PC-3 (cell line): Measurements from ENCODE around the gene COL1A1. TPM values are rescaled to one million over a fixed set of nuclear protein-coding genes. Genes with fewer than 3 reads are reported as not detected.

Experiments used
- ATAC-seq: fragments of 200-7000 bp; cut with Tn5 transposase; 2 replicates; pipeline ENCODE4 v1.9.1; 2020; ENCODE audit warnings: mild to moderate bottlenecking, moderate library complexity
- BruUV-seq: library from RNA; stranded (reverse); fragments of 400-500 nt; replicated peaks from 2 replicates; lab custom pipeline; 2021; lab: Mats Ljungman, UMichigan
- CTCF ChIA-PET: fragments of 300-600 bp; sonication (Branson Sonifier 250); formaldehyde crosslinking; loops from one replicate; lab custom pipeline; 2022; ENCODE audit warnings: antibody characterized with exemption; lab: Charles Lee
- POLR2A ChIA-PET: fragments of 300-600 bp; sonication (Branson Sonifier 250); formaldehyde crosslinking; loops from one replicate; lab custom pipeline; 2022; ENCODE audit warnings: antibody characterized with exemption; ENCODE audit not compliant: unreplicated experiment; lab: Charles Lee
- DNase-seq: peaks from one replicate; pipeline ENCODE4 v3.0.0-alpha.2; 2015
- H2AFZ ChIP-seq: fragments of 300-600 bp; sonication (generic); 2 replicates; pipeline ENCODE4 v1.6.0; 2016; ENCODE audit warnings: antibody characterized with exemption, low read length
- H3F3A ChIP-seq: fragments of 300-600 bp; sonication (generic); one replicate; pipeline ENCODE4 v1.6.0; 2017; ENCODE audit warnings: antibody characterized with exemption, low read length, control low read depth, mild to moderate bottlenecking; ENCODE audit not compliant: unreplicated experiment
- H3K27ac ChIP-seq: fragments of 300-600 bp; sonication (generic); 2 replicates; pipeline ENCODE4 v1.5.1; 2016; ENCODE audit warnings: mild to moderate bottlenecking, low read length
- H3K27me3 ChIP-seq: fragments of 300-600 bp; sonication (generic); 2 replicates; pipeline ENCODE4 v1.6.1; 2016; ENCODE audit warnings: low read length, mixed read lengths
- H3K36me3 ChIP-seq: fragments of 300-600 bp; sonication (generic); 2 replicates; pipeline ENCODE4 v1.6.1; 2016; ENCODE audit warnings: low read depth, mixed run types, low read length, mixed read lengths
- H3K4me1 ChIP-seq: fragments of 300-600 bp; sonication (generic); 2 replicates; pipeline ENCODE4 v1.5.1; 2016; ENCODE audit warnings: low read length; ENCODE audit not compliant: insufficient read depth
- H3K4me2 ChIP-seq: fragments of 300-600 bp; sonication (generic); 2 replicates; pipeline ENCODE4 v1.6.0; 2016; ENCODE audit warnings: low read length
- H3K4me3 ChIP-seq: fragments of 300-600 bp; sonication (generic); 2 replicates; pipeline ENCODE4 v1.5.1; 2016; ENCODE audit warnings: mild to moderate bottlenecking, low read length, mixed read lengths
- H3K79me2 ChIP-seq: fragments of 300-600 bp; sonication (generic); 2 replicates; pipeline ENCODE4 v1.6.1; 2017; ENCODE audit warnings: low read length, mixed read lengths
- H3K9ac ChIP-seq: fragments of 300-600 bp; sonication (generic); 2 replicates; pipeline ENCODE4 v1.6.0; 2016; ENCODE audit warnings: mild to moderate bottlenecking, low read length
- H3K9me2 ChIP-seq: fragments of 300-600 bp; sonication (generic); replicated peaks from 2 replicates; pipeline ENCODE4 v1.6.1; 2016; ENCODE audit warnings: mixed run types, low read length, mixed read lengths
- H3K9me3 ChIP-seq: fragments of 300-600 bp; sonication (generic); 2 replicates; pipeline ENCODE4 v1.6.1; 2016; ENCODE audit warnings: low read length, mixed read lengths
- H4K20me1 ChIP-seq: fragments of 300-600 bp; sonication (generic); 2 replicates; pipeline ENCODE4 v1.6.1; 2016; ENCODE audit warnings: low read length, mixed read lengths
- EZH2 ChIP-seq: fragments of 300-600 bp; sonication (generic); IDR thresholded peaks from one replicate; pipeline ENCODE4 v1.6.1; 2017; ENCODE audit warnings: antibody characterized with exemption, mild to moderate bottlenecking, low read length; ENCODE audit not compliant: unreplicated experiment
- EZH2phosphoT487 ChIP-seq: fragments of 300-600 bp; sonication (generic); IDR thresholded peaks from 2 replicates; pipeline ENCODE4 v1.6.1; 2018; ENCODE audit warnings: mild to moderate bottlenecking, antibody characterized with exemption, low read length, borderline replicate concordance
- intact Hi-C: fragments of 100-400 bp; cut with micrococcal nuclease; formaldehyde crosslinking; loops from 2 replicates; pipeline ENCODE4 v1.9.0; 2023
- total RNA-seq: library from RNA; depleted of rRNA; stranded (reverse); fragments of >200 nt; gene quantifications from 2 replicates; pipeline ENCODE4 v1.2.3, GENCODE V29; 2014
- TF ChIP-seq, protein P1 (sequence below): fragments of 300-600 bp; sonication (generic); conservative IDR thresholded peaks from 2 replicates; pipeline ENCODE4 v1.5.1; 2017; ENCODE audit warnings: antibody characterized with exemption, low read depth, mild to moderate bottlenecking, low read length

Gene COL1A1
- total RNA-seq, 1 experiment from 2014 or later = 30.6 TPM

DNA sequence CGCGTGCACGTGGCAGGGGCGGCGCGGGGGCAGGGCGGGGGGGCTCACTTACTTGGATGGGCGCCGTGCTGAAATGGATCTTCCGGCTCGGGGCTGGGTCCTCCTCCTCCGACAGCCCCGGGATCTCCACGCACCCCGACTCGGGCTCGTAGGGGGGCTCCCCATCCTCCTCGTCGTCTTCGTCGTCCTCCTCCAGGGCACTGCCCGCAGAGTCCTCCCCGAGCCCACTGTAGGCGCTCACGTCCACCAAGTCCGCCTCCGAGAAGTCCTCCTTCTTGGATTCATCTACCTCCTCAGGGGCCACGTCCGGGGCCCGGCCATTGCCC, 52.4 kb downstream of the COL1A1 start:
- peaks cover 11% of the 10 kb centered on the region; the same call in 1 of the 2 replicates for H3K36me3 ChIP-seq
- no peaks in the 10 kb centered on the region for H3F3A ChIP-seq
- H3K4me1 ChIP-seq = peaks cover 39% of the 10 kb centered on the region
- no peaks in the 10 kb centered on the region for H3K27me3 ChIP-seq
- peak overlapping the region; percentile 99 for H3K4me2 ChIP-seq
- DNase-seq (no peak), ATAC-seq (no peak)
- intact Hi-C loops = no loop called here
- peak overlapping the region; percentile 64 for H2AFZ ChIP-seq
- H3K79me2 ChIP-seq = peaks cover 59% of the 10 kb centered on the region
- H3K9me2 ChIP-seq = no peaks in the 10 kb centered on the region
- BruUV-seq = no TSS peak
- H3K9ac ChIP-seq = peak overlapping the region; percentile 87
- H4K20me1 ChIP-seq = peaks cover 38% of the 10 kb centered on the region
- H3K9me3 ChIP-seq = no peaks in the 10 kb centered on the region
- ChIA-PET POLR2A (no interaction called here), CTCF (interaction anchor here (0.8 to 1.4 kb wide), 2 partner anchors 51 to 54 kb away, joined by 4 to 13 read pairs; no protein-coding TSS in a partner anchor)
- peak overlapping the region; percentile 90 for H3K4me3 ChIP-seq
- peak overlapping the region; percentile 53 for H3K27ac ChIP-seq
- TF ChIP-seq, protein P1, sequence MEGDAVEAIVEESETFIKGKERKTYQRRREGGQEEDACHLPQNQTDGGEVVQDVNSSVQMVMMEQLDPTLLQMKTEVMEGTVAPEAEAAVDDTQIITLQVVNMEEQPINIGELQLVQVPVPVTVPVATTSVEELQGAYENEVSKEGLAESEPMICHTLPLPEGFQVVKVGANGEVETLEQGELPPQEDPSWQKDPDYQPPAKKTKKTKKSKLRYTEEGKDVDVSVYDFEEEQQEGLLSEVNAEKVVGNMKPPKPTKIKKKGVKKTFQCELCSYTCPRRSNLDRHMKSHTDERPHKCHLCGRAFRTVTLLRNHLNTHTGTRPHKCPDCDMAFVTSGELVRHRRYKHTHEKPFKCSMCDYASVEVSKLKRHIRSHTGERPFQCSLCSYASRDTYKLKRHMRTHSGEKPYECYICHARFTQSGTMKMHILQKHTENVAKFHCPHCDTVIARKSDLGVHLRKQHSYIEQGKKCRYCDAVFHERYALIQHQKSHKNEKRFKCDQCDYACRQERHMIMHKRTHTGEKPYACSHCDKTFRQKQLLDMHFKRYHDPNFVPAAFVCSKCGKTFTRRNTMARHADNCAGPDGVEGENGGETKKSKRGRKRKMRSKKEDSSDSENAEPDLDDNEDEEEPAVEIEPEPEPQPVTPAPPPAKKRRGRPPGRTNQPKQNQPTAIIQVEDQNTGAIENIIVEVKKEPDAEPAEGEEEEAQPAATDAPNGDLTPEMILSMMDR = no peak
- TF ChIP-seq EZH2phosphoT487 (no peak), EZH2 (no peak)

DNA sequence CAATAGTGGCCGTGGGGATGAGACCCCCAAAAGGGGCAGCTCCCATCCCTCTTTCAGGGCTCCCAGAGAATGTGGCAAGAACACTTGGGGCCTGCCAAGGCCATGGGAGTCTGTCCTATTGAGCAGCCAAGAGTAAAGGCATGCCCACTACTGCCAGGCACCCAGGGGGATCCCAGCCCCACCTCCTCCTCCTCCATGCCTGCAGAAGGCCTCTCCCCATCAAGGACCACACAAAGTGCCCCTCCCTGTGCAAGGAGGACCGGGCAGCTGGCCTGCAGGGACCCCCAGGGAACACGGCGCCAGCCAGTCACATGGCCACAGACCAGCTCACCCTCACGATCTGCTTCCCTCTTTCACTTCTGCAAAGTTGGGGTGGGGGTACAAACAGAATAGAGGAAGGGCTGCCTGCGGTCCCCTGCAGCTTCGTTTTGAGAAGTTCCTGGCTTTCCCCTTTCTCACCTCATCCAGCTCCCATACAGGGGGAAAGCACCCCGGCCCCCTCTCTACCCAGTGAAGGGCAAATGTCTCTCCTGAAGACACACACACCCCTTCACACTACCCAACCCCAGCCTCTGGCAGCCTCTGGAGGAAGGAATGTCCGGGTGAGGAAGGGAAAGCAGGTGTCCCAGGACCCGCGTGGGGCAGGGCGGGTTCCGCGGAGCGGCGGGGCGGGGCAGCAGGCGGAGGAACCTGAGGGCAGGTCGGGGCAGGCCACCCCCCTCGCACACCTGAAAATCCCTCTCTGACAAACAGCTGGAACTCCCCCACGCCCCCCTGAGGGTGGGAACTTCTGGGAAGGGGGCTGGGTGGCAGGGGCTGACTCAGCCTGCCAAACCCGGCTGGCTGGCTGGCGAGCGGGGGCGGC, 53.0 kb downstream of the COL1A1 start:
- Histone ChIP-seq H3K4me1 (peaks cover 37% of the 10 kb centered on the region), H3K27ac (peak overlapping the region; percentile 7), H3F3A (no peaks in the 10 kb centered on the region), H3K9me3 (no peaks in the 10 kb centered on the region), H3K36me3 (peaks cover 17% of the 10 kb centered on the region; the same call in 1 of the 2 replicates), H3K4me3 (peak overlapping the region; percentile 90), H3K9me2 (no peaks in the 10 kb centered on the region), H4K20me1 (peaks cover 38% of the 10 kb centered on the region), H3K27me3 (no peaks in the 10 kb centered on the region), H2AFZ (0 out of 2 replicates have a peak overlapping the region, but pooled peaks have one; percentile 2), H3K79me2 (peaks cover 59% of the 10 kb centered on the region), H3K4me2 (peak overlapping the region; percentile 99), H3K9ac (peak overlapping the region; percentile 87)
- ChIA-PET CTCF (interaction anchor here (0.6 kb wide), 1 partner anchor 54 kb away, joined by 3 read pairs; no protein-coding TSS in a partner anchor), POLR2A (no interaction called here)
- DNase-seq (peak; percentile 69), ATAC-seq (peak; percentile 27)
- intact Hi-C loops = no loop called here
- TF ChIP-seq EZH2phosphoT487 = no peak
- TF ChIP-seq, protein P1 = peak; percentile 31; the same call in 1 of the 2 replicates
- BruUV-seq = no TSS peak

DNA sequence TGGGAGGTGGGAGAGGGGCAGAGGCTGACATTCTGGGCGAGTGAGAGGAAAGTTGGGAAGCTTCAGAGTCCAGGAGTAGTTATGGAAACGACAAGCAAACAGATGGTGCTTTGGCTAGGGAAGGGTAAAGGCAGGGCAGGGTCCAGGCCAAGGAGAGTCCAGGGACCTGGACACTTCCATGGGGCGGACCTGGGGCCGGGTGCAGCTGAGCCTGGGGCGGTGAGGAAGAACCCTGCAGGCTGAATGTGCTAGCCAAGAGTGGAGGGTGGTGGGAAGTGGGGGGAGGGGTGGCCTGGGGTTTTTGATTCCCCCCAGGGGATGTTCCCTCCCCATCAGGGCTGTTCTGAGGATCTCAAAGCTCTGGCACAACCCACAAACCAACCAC, 53.6 kb downstream of the COL1A1 start:
- TF ChIP-seq EZH2 = no peak
- TF ChIP-seq EZH2phosphoT487 = no peak
- TF ChIP-seq, protein P1 = no peak
- POLR2A ChIA-PET = interaction anchor here (0.6 kb wide), 1 partner anchor 102 kb away, joined by 3 read pairs; no protein-coding TSS in a partner anchor
- BruUV-seq = no TSS peak
- Histone ChIP-seq H3K36me3 (peaks cover 20% of the 10 kb centered on the region; the same call in 1 of the 2 replicates), H3K79me2 (peaks cover 59% of the 10 kb centered on the region), H3K4me2 (peak overlapping the region; percentile 99), H3K27ac (peak overlapping the region; percentile 7; the same call in 1 of the 2 replicates), H3K27me3 (no peaks in the 10 kb centered on the region), H3K4me3 (peak overlapping the region; percentile 90), H3K9me3 (no peaks in the 10 kb centered on the region), H3K4me1 (peaks cover 37% of the 10 kb centered on the region), H3K9me2 (no peaks in the 10 kb centered on the region), H3K9ac (peak overlapping the region; percentile 87), H2AFZ (no peak overlapping the region), H4K20me1 (peaks cover 38% of the 10 kb centered on the region), H3F3A (no peaks in the 10 kb centered on the region)
- DNase-seq (no peak), ATAC-seq (no peak)
- CTCF ChIA-PET = interaction anchor here (0.6 kb wide), 1 partner anchor 53 kb away, joined by 3 read pairs; no protein-coding TSS in a partner anchor
- intact Hi-C loops = no loop called here
